Activated effector memory CD4-positive, alpha-beta T cell treated with anti-CD3 and anti-CD28 coated beads, Interleukin-2, amount 50 U/mL, for 16 hours (primary cell): Measurements from ENCODE around the gene OTUB2.

ENCODE experiments used
- DNase-seq: peaks from one replicate; pipeline ENCODE4 v3.0.0-alpha.2; 2020

OTUB2 gene

DNA sequence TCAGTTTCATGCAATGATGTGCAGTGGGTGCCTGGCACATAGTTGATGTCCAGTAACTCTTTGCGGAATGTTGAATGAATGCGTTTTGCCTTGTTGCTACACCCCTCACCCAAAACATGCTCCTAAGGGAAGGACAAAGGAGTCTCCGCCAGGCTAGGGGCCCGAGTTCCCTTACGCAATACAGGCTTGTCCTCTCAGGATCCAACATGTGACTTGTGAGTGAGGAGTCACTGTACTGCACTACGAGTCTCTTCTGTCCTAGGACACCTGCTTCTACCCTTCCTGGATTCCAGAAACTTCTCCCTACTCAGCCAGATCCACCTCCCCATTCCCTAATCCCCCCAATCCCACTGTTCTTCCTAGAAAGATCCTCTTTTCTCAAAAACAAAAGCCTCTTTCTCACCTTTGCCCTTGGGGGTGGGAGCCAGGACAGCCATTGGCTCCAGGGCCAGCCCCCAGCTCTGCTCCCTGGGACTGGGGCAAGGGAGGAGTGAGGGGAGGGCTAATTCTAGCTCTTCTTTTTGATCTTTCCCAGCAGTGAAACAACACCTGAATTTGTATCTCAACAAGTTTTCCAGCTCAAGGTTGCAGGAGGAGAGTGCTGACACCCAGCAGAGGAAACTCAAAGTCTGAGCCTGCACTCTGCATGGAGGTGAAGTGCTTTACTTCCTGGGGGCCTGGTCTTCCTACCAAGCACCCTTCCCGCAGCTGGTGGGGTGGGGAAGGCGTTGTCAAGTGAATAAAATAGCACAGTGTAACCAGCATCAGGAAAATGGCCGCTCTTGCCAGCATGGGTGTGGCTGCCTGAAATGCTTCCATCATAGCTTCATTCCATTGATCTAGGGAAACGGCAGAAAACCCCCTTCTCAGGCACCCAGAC is 3.4 kb upstream of the OTUB2 start:
- DNase-seq, result no peak

DNA sequence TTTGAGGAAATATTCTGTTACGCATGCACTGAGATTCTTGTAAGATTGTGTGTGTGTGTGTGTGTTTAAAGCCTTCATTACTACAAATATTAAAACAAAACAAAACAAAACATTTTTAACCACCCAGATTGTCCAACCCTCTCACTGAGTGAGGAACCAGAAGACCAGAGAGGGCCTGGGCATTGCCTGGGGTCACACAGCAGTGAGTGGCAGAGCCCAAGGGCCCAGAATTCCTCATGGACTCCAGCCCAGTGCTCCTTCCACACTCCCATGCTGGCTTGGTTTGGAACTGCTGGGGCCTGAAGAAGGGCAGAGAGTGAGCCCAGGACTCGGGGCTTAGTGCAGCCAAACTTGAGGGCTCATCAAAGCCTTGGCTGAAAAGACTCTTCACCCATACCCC is 1.6 kb upstream of the OTUB2 start:
- no peak for DNase-seq

DNA sequence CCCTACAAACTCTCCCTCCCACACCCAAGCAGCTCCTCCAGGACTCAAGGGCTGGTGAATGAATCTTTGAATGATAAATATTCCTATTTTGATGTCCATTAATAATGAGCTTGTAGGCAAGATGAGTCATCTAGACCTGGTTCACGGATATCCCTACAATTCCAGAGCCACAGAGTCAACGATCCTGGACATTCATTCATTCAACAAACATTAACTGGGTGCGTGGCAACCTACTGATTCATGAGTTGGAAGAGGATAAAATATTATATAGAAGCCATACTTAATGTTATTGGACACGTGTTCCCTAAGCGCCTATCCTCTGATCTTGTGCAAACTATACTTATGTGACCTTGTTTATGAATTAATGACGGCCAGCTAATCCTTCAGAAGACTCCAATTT is 420 bp upstream of the OTUB2 start:
- DNase-seq, result no peak

DNA sequence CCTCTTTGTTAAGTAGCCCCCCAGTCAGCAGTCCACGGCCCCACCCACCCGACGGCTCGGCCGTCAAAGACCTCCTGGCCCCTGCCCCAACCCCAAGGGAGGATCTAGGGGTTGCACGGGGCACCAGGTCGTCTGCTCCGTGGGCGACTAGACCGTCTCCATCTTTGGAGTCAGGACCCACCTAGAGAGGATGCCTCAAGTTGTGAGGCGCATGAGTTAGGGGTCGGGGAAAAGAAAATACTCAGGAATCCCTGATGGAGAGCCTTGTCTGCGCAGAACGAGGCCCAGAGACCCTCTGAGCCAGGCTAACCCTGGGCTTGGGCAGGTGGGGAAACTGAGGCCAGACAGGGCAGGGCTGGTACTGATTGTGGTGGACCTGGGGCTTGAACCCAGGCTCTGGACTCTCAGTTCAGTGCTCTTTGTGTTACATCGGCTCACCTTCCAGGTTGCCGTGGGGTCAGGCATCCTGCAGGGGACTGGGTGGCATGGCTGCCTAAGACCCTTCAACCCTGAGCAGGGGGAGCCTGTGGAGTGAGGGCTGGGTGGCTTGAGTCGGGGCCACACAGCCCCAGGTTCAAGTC is 839 bp downstream of the OTUB2 start:
- no peak for DNase-seq

DNA sequence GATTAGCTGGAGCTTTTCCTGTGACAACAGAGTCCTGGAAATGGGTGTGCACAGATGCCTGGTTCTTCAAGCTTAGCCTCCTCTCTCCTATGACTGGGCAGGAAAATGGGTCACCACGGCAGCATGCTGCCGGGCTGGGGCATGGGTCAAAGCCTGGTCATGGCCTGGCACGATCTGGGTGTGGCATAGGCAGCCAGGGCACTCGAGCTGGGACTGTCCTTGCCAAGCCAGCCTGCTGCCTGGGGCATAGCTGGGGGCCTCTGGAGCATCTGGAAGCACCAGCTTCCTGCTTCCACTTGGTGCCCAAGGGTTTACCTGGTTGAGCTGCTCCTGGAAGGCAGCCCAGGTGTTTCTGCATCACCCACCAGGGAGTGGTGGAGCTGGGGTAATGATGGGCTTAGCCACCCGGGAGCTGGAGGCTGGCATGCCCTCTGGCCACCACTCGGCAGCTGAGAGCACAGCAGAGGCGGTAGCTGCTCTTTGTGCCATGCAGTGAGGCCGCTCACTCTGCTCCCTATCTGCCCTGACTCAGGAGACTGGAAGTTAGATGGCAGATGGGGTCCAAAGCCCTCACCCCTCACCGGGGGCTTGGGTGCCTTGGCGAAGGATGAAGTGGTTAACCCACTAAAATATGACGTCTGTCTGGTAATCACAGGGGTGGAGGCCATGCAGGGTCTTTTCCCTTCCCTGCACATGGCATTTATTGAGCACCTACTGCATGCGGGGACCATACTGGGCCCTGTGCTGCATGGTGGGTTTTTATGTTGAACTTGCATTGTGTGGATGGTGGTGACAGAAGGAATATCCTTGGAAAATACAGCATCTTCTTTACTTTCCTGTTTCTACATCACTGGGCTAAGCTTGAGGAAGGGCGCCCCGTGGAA is 1.7 kb downstream of the OTUB2 start:
- DNase-seq, result no peak

DNA sequence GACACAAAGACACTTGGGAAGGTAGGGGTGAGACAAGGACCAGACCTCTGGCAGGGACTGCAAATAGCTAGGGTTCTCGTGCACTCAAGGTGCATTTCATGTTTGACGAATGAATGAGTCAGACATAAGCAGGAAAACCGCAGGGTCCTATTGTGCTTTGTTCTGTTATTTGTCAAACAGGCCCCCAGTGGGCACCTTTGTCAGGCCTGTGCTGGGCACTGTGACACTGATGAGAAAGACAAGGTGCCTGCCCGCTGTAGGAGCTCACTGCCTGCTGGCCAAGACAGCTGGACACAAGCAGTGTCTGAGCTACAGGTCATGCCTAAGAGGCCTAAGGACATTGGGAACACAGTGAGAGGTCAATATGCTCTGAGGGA is 2.3 kb downstream of the OTUB2 start:
- DNase-seq, result peak; percentile 77

DNA sequence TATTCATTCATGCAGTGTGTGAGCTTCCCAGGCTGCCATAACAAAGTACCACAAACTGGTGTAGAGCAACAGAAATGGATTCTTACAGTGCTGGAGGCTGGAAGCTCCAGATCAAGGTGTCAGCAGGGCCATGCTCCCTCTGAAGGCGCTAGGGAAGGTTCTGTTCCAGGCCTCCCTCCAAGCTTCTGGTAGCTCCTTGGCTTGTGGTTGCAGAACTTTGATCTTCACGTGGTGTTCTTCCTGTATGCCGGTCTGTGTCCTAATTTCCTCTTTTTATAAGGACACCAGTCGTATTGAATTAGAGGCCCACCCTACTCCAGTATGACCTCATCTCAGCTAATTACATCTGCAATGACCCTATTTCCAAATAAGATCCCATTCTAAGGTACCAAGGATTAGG is 3.1 kb downstream of the OTUB2 start:
- DNase-seq, result no peak

DNA sequence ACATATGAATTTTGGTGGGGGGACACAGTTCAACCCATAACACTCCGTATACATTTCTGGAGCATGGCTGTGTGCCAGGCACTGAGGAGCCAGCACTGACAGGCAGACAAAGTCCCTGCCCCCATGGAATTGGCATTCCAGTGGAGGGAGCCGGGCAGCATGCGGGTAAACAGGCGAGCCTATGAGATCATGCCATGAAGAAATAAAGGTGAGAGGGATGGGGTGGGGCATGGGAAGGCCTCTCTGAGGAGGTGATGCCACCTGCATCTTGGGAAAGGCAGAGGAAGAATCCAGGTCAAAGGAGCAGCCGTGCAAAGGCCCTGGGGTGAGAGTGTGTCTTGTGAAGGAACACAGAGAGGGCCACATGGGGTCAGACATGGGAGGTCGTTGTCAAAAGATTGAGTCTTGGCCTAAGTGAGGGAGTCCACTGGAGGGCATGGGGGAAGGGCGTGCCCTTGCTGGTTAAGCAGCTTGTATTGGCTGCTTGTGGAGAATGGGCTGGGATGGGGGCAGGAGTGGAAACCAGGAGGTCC is 3.6 kb downstream of the OTUB2 start:
- no peak for DNase-seq

DNA sequence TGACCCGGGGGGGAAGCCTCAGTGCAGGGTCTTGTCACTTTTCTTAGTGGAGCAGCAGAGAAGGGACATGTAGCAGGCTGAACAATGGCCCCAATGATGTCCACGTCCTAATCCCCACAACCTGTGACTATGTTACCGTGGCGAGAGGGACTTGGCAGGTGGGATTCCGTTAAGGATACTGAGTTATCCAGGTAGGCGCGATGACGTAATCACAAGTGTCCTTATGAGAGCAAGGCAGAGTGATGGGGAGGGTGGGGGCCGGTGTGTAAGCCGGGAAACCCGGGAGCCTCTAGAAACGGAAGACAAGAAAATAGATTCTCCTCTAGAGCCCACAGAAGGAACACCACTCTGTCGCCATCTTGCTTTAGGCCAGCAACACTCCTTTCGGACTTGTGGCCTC is 4.4 kb downstream of the OTUB2 start:
- no peak for DNase-seq

DNA sequence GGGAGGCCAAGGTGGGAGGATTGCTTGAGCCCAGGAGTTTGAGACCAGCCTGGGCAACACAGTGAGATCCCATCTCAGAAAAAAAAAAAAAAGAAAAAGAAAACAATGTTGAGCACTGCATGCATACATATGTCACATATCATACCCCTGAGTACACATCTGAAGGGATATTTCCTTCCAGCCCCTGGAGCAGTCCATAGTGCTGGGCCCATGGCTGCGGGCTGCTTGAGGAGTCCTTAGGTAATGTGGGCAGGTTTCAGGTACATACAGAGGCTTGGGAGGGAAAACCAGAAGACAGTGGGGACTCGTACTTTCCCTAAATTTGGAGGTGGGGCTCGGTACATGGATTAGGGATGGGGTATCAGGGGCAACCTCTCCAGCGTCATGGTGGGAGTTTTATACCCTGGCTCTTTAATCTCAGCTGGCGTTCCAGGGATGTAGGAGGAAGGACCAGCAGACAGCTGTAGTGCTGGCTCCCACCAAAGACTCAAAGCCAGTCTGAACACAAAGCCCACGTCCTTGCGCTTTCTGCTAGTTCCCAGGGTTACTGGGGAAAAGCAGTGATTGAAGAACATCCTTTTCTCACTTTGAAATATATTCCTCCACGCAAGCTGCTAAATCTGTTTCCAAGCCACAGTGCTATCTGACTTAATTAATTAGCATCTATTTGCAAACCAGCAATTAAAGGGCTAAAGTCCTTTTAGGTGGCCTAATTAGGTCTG is 5.2 kb downstream of the OTUB2 start:
- no peak for DNase-seq

DNA sequence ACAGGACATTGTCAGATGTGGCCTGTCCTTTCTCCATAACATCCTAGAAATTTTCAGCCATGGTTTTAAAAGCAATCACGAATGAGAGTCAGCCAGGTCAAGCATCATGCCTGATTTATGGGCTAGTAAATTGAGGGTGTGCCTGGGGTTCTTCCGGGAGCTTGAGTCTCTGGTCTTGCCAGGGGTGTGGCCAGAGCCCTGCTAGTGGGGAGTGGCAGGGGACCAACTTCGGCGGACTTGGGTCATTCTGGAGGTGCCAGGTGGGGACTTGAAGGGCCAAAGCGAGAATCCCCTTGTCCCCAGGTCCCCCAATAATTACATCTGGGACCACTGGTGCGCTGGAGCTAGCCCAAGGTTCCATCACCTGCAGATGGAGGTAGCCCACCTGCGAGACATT is 5.7 kb downstream of the OTUB2 start:
- no peak for DNase-seq

DNA sequence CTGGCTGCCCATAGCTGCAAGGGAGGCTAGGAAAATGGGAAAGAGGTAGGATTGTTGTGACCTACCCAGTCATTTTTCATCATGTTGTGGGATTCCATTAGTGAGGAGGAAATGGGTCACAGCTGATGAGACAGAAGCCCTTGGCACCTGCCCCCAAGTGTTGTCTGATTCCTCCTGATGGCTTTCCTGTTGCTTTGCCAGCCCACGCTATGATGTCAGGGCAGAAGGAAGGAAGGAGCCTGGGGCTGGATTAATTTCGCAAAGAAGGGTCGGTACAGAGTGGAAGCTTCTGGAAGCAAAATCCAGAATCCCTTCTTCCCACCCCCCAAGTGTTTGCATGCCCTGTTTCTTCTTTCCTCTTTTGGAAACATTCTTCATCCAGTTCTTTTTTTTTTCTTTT is 8.7 kb downstream of the OTUB2 start:
- no peak for DNase-seq

DNA sequence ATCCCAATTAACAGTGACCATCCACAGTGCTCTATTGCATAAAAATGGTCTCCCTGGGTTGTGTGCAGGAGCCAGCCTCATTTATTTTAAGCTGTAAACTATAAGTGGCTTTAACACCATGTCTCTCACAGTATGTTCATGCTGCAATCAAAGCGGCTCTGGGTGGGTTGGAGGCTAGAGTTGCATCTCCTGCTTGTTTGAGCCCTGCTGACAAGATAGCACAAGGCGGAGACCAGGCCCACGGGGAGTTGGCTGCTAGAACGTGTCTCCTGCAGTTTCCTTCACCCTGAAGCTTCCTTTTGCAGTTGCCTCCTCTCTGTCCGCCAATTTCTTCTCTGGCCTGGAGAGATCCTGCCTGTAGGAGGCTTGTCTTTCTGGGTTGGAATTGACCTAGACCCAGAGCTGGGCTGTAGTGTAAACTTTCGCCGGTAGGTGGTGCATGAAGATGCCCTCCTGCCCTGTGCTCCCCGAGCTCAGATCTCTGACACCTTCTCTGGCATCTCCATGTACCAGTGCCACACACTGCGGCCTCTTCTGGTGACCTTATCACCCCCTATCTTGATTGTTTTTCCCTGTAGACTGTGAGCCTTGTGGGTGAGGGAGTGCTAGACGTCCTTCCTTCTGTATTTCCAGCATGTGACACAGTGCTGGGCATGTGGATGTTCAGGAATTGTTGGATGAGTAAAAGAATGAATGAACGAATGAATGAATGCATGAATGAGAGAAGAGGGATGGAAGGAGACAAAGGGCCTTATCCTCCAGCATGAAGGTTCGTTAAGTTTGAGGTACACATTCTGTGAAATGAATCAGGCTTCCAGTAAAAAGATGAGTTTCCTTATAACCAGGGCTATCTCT is 10.4 kb downstream of the OTUB2 start:
- peak; percentile 91 for DNase-seq

DNA sequence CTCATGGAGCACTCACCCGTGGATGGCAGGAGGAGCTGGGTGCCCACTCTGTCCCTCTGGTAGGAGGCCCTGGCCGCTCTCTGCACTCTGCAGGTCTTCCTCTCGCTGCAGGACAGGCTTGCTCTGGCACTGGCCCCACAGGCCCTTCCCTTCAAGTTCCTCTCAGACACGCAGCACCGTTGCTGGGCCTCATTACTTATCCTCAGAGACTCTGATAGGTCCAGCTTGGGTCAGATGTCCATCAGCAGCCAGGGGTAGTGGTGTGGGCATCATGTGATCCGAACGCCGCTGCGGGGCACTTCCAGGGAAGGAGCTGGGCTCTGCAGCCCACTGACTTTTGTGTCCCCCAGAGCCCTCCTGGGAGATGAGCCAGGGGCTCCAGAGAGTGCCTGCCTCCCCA is 11.8 kb downstream of the OTUB2 start:
- DNase-seq, result no peak

DNA sequence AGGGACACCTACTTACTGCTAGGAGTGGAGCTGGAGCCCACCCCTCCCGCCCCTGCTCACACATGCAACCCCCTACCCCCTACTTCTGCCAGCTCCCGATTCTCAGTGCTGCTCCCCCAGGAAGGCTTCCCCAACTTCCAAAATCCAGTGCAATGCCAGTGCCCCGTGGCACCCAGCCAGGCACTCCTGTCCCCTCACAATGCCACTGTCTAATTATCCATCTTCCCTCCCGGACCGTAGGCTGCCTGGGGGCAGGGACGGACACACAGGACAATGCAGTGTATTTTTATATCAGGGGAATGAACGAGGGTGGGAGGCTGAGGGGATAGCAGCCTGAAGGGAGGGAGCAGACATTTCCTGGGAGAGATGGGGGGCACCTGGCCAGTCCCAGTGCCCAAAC is 12.4 kb downstream of the OTUB2 start:
- no peak for DNase-seq

DNA sequence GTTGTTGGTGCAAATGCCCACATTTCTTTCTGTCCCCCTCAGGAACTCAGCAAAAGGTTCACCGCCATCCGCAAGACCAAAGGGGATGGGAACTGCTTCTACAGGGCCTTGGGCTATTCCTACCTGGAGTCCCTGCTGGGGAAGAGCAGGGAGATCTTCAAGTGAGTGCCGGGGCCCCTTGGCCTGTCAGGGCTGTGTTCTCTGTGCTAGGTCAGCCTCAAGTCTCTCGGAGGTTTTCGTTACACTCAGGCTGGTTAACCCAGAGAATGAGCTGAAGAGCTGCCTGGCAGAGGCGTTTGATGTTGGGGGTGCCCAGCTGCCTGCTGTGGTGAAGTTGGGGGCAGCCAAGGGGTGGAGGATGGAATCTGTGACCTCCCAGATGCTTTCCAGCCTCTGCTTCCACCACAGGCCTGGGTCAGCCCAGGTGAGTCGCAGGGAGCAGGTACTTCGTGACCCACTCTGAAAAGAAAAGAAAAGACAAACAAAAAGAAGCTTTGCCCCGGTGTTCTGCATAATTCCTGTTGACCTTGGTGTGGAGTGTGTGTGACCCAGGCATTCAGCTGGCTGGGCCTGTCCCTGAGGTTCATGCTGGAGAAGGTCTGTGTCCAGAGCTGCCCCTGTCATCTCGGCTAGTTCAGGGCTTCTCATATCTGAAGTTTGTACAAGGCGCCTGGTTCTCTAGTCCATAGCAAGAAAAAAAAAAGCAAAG is 12.9 kb downstream of the OTUB2 start:
- DNase-seq, result no peak

DNA sequence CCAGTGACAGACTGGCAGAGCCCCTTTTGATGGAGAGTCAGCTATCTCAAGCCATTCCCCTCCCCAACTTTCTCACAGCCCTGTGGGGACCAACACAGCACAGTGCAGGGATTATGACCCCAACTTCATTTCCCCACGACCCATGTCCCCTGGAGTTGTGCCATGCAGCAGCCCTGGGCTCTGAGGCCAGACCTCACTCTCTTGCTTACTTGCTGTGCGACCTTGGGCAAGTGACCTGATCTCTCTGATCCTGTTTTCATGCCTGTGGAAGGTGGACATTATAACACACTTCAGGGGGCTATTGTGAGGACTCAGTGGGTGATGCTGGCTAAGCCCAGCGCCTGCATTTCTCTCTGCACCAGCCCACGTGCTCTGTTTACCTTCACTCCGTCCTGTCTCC is 14.1 kb downstream of the OTUB2 start:
- DNase-seq, result no peak

DNA sequence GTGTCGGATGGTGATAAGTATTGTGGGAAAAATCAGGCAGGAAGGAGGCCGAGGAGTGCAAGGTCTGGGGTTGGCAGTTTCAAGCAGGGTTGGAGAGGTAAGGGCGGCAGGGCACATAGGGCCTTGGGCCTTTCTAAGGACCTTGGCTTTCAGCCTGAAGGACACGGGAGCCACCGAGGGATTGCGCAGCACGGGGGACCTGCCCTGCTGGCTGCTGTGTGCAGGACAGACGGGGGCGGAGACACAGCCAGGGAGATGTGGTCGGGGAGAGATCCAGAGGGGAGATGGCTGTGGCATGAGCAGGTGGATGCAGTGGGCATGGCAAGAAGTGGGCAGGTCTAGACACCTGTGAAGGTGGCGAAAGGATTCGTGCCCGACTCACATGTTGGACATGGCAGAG is 14.7 kb downstream of the OTUB2 start:
- no peak for DNase-seq

DNA sequence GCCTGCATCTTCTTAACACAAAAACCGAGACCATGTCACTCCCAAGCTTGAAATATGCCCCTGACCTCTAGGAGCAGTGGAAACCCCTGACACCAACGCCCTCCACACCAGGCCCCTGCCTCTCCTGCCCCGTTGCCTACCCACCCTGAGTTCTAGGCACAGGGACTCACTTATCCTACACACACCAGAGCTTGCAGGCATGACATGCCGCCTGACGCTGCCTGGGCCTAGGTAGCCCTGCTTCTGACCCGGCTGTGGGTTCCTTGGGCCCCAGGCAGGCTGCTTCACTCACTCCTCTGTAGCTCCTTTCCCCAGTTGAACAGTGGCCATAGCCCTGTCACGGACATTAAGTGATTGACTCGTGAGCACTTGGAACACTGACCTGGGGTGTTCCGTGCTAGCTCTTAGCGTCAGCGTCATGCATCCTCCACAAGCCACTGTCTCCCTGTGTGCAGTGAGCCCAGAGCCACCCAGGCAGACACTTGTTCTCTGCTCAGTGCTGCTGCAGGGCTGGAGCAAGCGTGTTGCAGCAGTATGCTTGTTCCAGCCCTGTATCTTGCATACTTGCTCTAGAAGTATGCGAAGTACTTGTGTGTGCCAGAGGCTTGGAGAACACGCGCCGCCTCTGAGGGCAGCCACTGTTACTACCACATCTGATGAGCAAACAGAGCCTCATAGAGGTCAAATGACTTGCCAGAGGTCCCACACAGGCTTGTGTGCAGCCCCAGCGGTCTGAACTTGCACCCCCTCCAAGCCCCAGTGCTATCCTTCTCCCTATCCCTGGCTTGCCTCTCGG is 15.6 kb downstream of the OTUB2 start:
- DNase-seq, result no peak

DNA sequence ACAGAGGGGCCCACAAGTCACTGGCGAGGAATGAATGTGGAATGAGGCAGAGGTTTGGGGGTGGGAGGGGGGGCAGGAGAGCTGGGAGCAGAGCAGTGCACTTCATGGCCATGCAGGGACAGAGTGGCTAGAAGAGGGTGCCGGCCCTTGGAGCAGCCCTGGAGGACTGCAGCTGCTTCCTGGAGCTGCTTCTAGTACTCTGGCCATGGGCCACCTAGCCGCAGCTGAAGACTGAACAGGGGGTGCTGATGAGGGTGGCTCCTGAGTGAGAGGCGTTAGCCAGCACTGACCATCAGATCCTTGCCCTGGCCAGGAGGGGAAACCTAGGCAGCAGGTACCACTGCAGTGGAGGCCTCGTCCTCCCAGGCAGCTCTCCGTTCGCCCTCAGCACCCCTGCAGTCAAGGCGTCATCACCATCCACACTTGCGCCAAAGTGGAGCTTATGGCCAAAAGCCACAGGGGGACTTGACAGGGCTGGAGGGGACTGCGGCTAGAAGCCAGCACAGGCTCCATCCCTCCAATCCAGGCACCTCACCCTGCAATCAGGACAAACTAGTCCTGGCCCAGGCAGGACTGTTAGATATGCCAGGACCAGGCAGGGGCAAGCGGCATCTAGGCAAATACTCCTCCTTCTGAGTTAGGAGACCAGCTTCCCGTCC is 16.4 kb downstream of the OTUB2 start:
- DNase-seq, result no peak
